Measurements from ENCODE around the gene CCDC60.

CCDC60 gene

DNA sequence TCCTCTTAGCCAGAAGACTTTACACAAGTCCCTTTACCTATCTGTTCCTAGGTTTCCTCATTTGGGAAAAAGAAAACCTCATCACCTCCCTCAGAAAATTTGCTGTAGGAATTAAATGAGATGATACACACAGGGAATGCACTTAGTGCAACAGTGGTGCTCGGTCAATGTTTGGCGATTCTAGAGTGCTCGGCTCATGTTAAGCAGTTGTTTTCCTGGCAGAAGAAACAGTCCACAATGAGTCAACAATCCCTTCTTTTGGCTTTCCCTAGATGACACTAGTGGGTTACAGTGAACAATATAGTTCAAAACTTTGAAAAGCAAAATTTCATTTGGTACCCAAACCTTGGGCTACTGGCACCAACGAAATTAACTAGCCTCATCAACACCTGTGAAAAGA is 255.1 kb downstream of the CCDC60 start:
- H2AFZ ChIP-seq (ENCODE audit: low read depth, low read length) = no peak overlapping the region
- H3K27ac ChIP-seq (ENCODE audit: low read length) = no peak overlapping the region
- no peaks in the 10 kb centered on the region for H4K20me1 ChIP-seq (ENCODE audit: insufficient read depth, low read length)
- TF ChIP-seq EZH2phosphoT487 (IDR thresholded peaks at IDR 0.05; ENCODE audit: low read depth) = no peak
- TF ChIP-seq, protein P1, sequence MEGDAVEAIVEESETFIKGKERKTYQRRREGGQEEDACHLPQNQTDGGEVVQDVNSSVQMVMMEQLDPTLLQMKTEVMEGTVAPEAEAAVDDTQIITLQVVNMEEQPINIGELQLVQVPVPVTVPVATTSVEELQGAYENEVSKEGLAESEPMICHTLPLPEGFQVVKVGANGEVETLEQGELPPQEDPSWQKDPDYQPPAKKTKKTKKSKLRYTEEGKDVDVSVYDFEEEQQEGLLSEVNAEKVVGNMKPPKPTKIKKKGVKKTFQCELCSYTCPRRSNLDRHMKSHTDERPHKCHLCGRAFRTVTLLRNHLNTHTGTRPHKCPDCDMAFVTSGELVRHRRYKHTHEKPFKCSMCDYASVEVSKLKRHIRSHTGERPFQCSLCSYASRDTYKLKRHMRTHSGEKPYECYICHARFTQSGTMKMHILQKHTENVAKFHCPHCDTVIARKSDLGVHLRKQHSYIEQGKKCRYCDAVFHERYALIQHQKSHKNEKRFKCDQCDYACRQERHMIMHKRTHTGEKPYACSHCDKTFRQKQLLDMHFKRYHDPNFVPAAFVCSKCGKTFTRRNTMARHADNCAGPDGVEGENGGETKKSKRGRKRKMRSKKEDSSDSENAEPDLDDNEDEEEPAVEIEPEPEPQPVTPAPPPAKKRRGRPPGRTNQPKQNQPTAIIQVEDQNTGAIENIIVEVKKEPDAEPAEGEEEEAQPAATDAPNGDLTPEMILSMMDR (IDR thresholded peaks at IDR 0.05; ENCODE audit: low read depth, low read length) = no peak
- no peak overlapping the region for H3K4me2 ChIP-seq (ENCODE audit: low read length)
- no peak overlapping the region for H3K4me3 ChIP-seq (ENCODE audit: low read length)
- no peaks in the 10 kb centered on the region for H3K36me3 ChIP-seq (replicated peaks; ENCODE audit: low read depth, low read length)
- H3K27me3 ChIP-seq (ENCODE audit: low read depth, low read length) = peaks cover 11% of the 10 kb centered on the region; the same call in 1 of the 2 replicates
- H3K4me1 ChIP-seq (ENCODE audit: low read length) = no peaks in the 10 kb centered on the region
- H3K79me2 ChIP-seq (ENCODE audit: low read length) = no peaks in the 10 kb centered on the region
- H3K9me3 ChIP-seq (ENCODE audit: insufficient read depth, low read length) = no peaks in the 10 kb centered on the region
- H3K9ac ChIP-seq (ENCODE audit: low read length) = no peak overlapping the region
